Measurements from ENCODE around the gene PPP1R26.
A peak's percentile ranks its signal among the peaks of the same experiment; 100 is the strongest.

PPP1R26 gene

DNA sequence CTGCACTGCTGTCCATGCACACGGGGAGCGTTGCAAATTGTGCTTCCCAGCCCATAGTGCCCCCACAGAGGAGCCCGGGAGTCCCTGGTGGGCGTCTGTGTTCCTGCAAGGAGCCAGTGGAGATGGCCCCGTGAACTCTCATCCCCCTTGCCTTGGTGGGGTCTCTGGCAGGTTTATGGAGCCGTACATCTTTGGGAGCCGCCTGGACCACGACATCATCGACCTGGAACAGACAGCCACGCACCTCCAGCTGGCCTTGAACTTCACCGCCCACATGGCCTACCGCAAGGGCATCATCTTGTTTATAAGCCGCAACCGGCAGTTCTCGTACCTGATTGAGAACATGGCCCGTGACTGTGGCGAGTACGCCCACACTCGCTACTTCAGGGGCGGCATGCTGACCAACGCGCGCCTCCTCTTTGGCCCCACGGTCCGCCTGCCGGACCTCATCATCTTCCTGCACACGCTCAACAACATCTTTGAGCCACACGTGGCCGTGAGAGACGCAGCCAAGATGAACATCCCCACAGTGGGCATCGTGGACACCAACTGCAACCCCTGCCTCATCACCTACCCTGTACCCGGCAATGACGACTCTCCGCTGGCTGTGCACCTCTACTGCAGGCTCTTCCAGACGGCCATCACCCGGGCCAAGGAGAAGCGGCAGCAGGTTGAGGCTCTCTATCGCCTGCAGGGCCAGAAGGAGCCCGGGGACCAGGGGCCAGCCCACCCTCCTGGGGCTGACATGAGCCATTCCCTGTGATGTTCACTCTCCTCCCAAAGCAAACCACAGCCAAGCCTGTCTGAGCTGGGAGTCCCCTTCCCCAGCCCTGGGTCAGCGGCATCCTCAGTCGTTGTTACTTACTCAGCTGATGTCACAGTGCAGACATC is 24.0 kb downstream of the PPP1R26 start:
- no peak overlapping the region for H3K4me3 ChIP-seq (ENCODE audit: control insufficient read depth, low read depth, low read length)
- TF ChIP-seq, protein P1, sequence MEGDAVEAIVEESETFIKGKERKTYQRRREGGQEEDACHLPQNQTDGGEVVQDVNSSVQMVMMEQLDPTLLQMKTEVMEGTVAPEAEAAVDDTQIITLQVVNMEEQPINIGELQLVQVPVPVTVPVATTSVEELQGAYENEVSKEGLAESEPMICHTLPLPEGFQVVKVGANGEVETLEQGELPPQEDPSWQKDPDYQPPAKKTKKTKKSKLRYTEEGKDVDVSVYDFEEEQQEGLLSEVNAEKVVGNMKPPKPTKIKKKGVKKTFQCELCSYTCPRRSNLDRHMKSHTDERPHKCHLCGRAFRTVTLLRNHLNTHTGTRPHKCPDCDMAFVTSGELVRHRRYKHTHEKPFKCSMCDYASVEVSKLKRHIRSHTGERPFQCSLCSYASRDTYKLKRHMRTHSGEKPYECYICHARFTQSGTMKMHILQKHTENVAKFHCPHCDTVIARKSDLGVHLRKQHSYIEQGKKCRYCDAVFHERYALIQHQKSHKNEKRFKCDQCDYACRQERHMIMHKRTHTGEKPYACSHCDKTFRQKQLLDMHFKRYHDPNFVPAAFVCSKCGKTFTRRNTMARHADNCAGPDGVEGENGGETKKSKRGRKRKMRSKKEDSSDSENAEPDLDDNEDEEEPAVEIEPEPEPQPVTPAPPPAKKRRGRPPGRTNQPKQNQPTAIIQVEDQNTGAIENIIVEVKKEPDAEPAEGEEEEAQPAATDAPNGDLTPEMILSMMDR (IDR thresholded peaks at IDR 0.05; ENCODE audit: control insufficient read depth, insufficient read depth, low read depth, low read length, missing control alignments): no peak
- no peak for DNase-seq (ENCODE audit: low read depth)

DNA sequence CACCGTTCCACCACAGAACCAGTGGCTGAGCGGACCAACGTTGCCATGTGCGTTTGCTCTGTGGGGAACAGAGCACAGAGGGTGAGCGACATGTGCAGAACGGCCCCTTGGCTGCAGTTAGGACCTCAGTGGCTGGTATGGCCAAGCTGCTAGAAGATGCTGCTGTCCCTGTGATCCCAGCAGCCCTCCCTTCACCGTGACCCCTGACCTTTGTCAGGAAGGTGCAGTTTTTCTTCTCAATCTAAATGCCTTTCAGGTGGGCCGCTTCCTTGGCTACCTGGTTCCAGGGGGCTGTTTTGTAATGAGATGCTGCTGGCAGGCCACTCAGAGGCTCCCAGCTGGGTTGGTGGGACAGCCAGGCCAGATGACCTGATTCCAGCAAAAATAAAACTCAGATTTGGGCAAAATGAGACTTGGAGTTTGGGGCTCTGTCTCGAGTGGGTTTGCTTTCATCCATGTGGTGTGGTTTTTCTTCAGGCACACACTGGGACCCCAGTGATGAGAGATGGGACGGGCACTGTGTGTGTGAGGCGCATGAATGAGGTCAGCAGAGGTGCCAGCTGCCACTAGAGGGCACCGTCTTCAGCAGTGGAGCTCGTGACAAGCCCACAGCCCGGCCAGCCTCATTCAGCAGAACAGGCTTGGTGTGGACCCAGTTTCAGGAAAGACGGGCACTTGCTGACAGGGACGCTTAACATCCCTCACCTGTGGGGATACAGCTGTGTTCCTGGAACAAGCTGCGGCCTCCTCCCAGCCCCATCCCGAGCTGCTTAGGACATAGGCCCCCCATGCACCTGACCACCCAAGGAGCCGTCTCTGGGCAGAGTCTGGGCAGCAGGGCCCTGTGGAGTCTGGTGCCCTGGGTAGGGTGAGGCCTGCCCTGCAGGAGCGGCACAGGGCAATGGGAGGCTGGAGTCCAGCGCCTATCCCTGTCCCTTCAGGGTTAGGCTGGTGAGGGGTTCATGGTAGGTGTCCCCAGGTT is 25.0 kb downstream of the PPP1R26 start:
- DNase-seq (ENCODE audit: low read depth): no peak
- TF ChIP-seq, protein P1 (IDR thresholded peaks at IDR 0.05; ENCODE audit: control insufficient read depth, insufficient read depth, low read depth, low read length, missing control alignments): peak; percentile 89
- H3K4me3 ChIP-seq (ENCODE audit: control insufficient read depth, low read depth, low read length): no peak overlapping the region

DNA sequence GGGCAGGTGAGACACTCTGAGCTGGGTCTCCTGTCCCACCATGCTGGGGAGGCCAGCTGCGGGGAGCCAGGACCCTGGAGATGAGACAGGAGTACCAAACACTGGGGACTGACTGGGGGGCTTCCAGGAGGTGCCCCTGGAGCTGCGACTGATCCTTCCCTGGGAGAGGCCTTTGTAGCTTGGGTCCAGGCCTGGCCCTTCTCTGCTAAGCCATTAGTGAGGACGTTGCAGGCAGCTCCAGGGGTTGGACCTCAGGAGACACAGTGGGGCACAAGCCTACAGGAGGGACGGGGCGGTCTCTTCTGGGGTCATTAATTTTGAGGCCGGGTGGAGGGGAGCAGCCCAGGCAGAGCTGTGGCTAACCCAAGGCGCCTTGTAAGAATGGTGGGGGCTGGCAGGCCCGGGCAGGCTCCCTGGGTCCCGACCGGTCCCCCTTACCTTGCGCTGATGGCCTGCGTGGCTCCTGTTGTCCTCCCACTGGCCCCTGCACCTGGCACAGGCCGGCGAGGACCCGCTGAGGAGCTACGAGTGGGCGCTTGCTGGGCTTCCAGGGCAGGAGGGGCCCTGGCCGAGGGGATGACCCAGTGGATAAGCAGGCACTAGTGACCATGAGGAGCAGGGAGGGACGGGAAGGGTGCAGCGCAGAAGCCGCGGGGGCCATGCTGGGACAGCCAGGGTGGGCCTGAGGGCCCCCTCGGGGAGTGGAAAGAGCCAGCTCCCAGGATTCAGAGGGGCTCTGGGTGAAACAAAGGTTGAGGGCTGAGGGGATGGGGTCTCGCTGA is 26.0 kb downstream of the PPP1R26 start:
- TF ChIP-seq, protein P1 (IDR thresholded peaks at IDR 0.05; ENCODE audit: control insufficient read depth, insufficient read depth, low read depth, low read length, missing control alignments): no peak
- no peak overlapping the region for H3K4me3 ChIP-seq (ENCODE audit: control insufficient read depth, low read depth, low read length)
- no peak for DNase-seq (ENCODE audit: low read depth)

DNA sequence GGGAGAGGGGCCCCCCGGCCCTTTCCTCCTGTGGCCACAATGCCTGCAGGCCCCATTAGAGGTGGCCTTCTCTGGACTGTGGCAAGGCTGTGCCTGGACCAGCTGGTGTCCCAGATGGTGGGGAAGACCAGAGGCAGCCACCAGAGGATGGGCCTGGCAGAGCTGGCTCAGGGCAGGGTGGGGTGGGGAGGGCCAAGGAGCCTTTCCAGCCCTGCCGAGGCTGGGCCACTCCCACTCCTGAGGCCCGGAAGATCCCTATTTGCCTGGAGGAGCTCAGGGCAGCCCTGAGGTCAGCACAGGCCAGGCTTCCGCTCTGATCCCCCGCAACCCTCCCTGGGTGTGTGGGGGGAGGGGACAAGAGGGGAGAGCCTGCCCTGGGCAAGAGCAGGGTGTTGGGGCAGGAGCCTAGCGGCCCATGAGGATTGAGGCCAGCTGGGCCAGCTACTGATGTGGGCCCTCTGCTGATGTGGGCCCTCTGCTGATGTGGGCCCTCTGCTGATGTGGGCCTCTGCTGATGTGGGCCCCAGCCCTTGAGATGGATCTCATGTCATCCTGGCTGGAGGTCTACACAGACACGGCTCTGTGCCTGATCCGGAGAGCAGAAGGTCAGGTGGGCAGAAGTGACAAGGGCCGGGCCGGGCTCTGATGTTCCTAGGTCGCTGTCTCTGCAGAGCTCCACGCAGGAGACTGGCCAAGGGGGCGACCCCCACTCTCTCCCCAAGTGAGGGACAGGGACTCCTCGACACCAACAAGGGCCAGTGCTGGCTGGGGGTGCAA is 26.9 kb downstream of the PPP1R26 start:
- TF ChIP-seq, protein P1 (IDR thresholded peaks at IDR 0.05; ENCODE audit: control insufficient read depth, insufficient read depth, low read depth, low read length, missing control alignments): no peak
- DNase-seq (ENCODE audit: low read depth): no peak
- H3K4me3 ChIP-seq (ENCODE audit: control insufficient read depth, low read depth, low read length): no peak overlapping the region

DNA sequence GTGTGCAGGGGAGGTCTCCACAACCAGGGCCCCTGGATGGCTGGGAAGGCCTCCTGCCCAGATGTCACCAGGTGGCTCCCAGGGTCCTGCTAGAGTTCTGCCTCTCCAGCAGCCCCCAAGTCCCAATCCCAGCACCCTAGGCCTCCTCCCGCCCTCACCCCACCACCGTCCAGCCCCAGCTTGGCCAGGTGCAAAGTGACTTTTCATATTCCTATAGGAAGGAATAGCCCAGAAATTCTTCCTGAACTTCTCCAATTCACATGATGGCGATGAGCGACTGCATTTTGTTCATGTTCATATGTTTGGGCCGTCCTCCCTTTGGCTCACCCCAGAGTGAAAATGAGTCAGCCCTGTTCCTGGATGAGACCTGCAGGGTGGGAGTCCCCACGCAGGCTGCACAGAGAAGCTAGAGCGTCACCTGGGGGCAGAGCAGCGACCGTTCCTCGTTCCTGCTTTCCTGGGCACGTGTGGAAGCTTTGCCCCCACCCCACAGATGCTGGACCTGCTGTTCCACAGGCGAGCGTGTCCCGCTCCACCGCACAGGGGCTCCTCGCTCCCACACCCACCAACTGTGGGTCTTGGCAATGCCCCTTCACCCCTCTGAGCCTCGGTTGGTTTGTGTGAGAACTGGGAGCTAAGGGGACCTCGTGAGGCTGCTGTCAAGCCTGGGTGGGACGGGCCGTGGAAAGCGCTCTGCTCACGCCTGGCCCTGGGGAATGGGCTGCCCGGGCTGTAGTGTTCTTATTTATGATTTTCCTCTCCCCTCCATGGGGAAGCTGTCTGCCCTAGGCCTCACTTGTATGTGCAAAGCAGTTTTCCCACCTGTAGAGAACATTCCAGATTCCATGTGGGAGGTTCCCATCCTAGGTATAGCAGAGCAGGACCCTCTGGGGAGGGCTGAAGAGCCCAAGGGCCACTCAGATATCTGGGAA is 27.8 kb downstream of the PPP1R26 start:
- TF ChIP-seq, protein P1 (IDR thresholded peaks at IDR 0.05; ENCODE audit: control insufficient read depth, insufficient read depth, low read depth, low read length, missing control alignments): no peak
- H3K4me3 ChIP-seq (ENCODE audit: control insufficient read depth, low read depth, low read length): no peak overlapping the region
- DNase-seq (ENCODE audit: low read depth): no peak

Data from AG09309 (cell line).